ENCODE results near the gene STPG1.

Gene STPG1

DNA sequence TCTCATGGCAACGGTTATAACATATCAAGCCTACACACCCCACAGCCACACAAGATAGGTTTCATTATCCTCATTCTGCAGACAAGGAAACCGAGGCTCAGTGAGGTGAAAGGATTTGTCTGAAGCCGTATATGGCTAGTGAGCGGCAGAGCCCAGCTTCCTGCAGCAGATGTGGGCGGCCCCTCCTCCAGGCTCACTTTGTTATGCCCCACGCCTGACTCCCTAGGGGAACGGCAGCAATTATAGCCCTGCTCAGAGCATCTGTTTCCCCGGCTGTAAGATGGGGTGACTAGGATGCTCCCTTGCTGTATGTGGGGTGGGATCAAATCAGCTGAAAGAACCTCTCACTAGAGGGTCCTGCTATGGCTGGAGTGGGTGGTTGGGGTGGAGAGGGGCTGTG lies 72.3 kb downstream of the STPG1 start:
- no peak for DNase-seq (ENCODE audit: low read depth in 2 of 2)

DNA sequence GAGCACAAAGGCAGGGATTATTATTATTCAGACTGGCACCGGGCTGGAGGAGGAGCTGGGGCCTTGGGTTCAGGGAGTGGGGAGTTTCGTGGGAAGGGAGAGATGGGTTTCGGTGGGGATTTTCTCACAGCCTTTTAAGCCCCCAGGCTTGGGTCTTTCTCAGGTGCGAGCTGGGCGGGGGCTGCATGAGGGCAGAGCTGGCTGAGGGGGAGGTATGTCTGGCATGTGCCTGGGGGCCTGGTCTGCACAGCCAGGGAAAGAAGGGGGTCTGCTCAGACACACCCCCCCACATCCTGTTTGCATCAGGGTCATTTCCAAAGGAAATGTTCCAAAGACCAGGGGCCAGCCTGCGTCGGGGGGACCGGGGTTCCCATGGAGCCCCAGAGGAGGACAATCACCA lies 72.8 kb downstream of the STPG1 start:
- DNase-seq (ENCODE audit: low read depth in 2 of 2) = no peak

DNA sequence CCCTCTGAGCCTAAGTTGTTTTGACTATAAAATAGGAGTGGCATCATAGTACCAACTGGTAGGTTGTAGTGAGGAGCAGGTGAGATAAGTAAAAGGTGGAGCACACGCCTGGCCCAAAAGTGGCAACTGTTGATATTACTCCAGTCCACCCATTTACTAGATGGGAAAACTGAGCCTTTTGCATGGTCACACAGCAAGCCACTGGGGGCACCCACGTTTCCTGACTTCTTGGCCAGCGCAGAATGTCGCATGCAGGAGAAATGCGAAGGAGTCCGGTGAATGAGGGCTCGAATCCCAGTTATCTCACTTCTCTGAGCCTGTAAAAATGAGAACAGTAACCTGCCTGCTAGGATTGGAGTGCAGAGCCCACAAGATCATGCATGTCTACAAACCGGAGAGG lies 73.6 kb downstream of the STPG1 start:
- DNase-seq (ENCODE audit: low read depth in 2 of 2) = no peak

DNA sequence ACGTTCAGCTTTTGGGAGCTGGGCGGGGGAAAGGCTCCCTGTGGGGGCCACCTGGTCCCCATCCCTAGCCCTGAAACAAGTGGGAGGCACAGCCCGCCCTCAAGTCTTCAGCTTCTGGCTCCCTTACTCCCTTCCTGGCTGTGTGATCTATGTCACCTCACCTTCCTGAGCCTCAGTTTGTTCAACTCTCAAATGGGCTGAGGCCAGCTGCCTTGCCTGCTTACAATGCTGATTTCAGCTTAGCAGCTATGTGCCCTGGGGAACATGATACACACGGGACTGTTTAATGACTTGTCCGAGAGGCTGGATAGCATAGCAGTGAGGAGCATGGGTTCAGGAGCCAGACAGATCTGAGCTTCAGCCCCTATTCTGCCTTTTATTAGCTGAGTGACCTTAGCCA lies 75.1 kb downstream of the STPG1 start:
- no peak for DNase-seq (ENCODE audit: low read depth in 2 of 2)

DNA sequence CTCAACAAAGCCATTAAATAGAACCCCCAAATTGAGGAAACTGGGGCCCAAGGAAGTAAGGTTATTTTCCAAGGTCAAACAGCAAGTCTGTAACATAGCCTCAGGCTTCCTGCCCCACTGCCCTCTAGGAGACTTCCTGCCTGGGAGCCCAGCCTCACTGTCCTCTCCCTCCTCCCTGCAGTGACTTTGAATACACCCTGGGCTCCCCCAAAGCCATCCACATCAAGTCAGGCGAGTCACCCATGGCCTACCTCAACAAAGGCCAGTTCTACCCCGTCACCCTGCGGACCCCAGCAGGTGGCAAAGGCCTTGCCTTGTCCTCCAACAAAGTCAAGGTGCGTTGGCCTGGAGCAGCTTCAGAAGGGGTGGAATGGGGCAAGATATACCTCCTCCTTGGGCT lies 76.1 kb downstream of the STPG1 start:
- no peak for DNase-seq (ENCODE audit: low read depth in 2 of 2)

DNA sequence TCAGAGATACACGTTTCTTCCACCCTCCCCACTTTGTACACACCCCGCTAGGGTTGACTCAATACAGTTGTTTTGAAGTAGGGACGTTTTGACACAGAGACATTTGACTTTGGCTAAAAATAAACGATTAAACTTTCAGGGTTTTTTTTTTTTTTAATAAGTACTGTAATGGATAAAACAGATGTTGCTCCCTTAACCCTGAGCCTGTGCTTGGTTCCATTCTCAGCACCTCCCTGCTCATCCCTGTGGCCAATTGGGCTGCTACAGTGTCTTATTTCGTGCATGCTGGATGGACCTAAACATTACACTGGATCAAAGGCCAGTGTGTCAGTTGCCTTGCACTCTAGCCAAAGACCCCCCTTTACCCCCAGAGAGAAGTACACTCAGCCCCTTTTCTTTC lies 77.5 kb downstream of the STPG1 start:
- DNase-seq (ENCODE audit: low read depth in 2 of 2) = no peak

DNA sequence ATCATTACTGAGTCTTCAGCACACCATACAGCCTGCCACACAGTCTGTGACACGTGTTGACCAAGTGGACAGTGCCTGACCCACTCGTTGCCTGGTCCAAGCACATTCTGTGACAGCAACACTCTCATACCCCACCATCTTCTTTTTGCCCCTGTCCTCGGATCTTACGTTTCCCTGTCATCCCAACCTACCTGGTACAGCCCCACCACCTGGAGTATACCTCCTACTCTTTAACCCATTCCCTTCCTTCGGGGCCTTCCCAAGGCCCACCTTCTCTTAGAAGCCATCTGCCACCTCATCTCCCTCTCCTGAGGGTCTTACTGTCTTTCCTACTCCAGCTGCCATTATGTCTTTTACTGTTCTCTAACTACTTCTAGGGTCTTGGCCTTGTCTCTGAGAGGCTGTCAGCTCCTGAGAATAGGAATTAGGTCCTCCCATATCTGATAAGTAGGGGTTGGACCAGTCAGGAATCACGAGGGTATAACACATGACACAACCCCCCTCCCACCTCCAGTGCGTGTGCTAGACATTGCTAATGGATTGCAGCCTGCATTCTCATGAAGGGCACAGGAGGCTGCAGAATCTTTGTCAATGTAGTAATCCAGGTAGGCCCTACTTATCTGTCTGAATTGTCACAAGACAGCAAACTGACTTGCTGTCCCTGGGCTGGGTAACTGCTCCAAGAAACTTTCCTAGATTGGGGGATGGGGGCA lies 81.5 kb downstream of the STPG1 start:
- DNase-seq (ENCODE audit: low read depth in 2 of 2) = no peak

DNA sequence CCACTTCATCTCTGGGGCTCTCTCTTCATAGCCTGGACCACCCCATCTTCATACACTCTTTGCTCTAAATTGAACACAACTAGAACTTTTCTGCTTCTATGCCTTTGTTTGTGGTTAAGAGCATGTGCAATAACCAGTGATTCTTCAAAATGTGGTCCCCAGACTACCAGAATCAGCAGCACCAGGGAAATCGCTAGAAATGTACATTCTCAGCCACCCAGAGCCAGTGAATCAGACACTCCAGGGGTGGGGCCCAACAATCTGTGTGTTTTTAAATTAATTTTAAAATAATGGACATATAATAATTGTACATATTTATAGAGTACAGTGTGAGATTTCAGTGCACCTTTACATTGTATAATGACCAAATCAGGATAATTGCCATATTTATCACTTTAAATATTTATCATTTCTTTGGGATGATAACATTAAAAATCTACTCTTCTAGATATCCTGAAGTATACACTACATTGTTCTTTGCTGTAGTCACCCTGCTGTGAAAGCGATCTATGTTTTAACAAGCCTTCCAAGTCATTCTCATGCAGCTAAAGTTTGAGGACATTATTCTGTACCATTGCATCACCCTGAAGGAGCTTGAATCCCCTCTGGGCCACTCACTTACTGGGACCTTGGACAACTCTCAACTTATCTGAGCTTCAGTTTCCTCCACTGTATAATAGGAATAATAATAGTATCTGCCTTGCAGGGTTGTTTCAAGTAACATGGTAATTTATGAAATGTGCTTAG lies 83.6 kb downstream of the STPG1 start:
- DNase-seq (ENCODE audit: low read depth in 2 of 2) = no peak

DNA sequence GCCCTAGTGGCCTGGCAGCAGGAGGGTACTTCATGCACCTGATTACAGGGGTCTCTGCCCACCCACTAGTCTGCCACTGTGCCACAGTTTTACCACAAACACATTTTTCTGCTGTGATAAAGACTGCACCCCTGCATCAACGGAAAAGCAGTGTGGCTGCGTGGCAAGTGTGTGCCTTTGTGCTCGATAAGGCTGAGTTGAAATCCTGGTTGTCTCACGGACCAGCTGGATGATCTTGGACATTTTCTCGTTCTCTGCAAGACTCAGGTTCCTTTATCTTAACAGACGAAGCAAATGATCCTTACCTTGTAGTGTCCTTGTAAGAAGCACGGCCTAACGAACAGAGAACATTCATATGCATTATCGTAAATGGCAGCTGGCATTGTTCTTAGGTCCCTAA lies 84.3 kb downstream of the STPG1 start:
- no peak for DNase-seq (ENCODE audit: low read depth in 2 of 2)

DNA sequence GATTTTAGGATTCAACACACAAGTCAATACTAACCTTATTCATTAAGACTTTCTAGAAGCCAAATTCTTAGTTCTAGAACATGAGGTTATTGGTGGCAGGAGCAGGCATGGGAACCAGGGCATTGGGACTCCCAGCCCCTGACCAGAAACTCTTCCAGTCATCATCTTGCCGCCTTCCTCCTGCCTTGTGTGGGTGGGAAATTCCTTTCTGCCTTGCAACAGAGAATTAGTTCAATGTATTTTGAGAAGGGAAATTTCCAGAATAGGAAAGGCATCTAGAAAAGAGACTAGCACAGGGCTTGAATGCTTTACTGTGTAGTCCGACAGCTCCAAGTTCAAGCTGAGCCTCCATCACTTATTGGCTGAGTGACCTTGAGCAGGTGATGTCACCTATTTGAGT lies 85.7 kb downstream of the STPG1 start:
- DNase-seq (ENCODE audit: low read depth in 2 of 2) = no peak

DNA sequence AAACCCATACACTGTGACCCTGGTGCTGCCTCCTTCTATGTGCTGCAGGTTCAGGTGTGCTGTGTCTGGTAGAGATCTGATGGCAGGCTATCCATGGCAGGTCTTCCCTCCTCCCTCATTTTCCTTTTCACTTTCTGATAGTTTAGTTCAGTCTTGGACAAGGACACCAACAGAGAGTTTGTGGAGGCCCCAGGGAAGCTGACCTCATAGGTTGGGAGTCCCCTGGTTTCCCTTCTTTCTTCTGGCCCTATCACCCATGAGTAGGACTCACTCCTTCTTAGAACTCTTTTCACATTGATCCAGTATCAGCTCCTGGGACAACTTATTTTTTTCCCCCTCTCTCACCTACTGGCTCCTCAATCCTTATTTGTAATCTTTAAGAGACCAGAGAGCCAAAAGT lies 86.1 kb downstream of the STPG1 start:
- DNase-seq (ENCODE audit: low read depth in 2 of 2) = no peak

DNA sequence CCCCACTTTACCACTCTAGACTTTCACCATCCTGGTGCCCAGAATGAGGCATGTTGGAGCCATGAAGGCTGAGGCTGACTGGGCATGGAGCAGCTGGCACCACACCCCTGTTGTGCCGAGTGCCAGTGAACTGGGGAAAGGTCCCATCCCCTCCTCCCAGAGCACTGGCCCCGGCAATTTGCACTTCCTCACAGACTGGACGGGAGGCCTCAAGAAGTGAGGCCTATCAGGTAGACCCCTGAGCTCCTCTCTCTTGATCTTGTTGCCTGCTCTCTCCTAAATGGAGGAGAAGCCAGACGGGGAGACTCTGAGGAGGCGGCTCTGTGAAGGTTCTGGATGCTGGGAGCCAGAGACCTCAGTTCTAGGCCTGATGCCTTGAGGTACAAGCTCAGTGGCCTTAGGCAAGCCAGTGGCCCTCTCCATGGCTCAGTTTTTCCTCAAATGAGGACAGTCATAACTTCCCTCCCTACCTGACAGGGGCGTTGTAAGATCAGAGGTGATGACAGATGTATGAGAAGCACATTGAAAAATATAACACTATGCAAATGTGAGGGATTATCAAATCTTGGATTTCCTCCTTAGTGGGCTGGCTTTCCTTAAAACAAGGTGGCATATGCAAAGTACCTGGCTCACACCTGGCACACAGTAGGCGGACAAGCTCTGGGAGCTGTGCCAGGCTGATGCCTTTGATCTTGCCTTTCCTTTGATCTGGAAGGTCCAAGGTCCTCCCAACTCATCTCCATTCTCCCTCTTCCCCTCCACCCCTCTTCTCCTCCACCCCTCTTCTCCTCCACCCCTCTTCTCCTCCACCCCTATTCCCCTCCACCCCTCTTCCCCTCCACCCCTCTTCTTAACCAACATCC lies 87.8 kb downstream of the STPG1 start:
- DNase-seq (ENCODE audit: low read depth in 2 of 2) = no peak

DNA sequence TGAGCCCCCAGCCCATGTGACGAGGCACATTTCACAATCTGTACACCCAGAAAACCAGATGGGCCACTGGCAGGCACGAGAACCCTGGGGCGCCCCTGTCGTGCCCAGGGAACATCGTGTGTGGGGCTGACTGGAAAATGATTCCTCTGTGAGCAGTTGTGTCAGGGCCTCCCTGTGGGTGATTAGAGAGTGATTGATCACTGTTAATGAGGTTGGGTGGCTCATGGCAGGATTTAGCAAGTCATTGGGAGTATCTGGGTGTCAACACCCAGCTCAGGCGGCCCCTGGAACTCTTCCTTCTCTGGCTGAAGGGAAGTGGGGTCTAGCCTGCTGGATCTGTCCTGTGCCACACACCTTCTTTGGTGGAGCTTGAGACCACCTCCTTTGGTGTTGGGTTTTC lies 88.7 kb downstream of the STPG1 start:
- DNase-seq (ENCODE audit: low read depth in 2 of 2) = no peak

DNA sequence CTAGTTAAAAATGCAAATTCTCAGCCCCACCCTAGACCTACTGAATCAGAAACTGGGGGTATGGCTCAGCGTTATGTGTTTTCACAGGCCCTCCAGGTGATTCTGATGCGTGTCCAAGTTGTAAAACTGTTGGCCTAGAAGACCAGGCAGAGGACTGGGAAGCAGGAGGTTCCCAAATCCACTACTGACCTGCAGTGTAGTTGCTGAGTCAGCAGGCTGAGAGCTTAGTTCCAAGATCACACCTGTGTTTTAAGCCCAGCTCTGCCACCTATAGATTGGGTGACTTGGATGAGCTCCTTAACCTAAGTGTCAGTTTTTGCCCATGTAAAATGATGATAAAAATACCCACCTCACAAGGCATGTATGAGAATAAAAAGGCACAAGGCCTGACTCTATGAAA lies 90.3 kb downstream of the STPG1 start:
- DNase-seq (ENCODE audit: low read depth in 2 of 2) = no peak

DNA sequence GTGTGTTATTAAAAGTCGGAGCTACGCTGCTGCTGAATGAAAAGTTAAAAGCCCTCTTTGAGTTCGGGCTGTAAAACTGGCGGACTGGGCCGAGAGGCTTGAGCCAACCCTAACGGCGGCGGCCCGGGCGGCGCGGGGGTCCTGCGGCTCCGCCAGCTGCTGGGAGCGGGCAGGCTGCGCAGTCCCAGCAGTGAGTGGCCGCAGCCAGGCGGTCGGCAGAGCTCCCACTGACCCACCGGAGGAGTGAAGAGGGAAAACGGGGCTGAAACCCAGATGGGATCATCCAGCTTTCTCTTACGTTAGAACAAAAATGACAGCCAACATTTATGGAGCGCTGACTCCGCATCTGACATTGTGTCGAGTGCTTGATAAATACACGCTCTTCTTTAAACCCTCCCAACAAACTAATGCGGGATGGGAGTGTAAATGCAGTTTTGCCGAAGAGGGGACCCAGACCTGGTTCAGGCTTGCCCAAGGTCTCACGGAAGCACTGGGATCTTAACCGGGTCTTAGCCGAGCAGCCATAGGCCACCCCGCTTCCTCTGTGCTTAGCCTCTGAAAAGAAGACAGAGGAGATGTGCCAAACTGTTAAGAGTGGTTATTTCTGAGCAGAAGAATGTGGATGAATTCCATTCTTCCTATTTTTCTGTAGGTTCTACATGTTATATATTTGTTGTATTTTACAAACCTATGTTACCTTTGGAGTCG lies 91.0 kb downstream of the STPG1 start:
- no peak for DNase-seq (ENCODE audit: low read depth in 2 of 2)

DNA sequence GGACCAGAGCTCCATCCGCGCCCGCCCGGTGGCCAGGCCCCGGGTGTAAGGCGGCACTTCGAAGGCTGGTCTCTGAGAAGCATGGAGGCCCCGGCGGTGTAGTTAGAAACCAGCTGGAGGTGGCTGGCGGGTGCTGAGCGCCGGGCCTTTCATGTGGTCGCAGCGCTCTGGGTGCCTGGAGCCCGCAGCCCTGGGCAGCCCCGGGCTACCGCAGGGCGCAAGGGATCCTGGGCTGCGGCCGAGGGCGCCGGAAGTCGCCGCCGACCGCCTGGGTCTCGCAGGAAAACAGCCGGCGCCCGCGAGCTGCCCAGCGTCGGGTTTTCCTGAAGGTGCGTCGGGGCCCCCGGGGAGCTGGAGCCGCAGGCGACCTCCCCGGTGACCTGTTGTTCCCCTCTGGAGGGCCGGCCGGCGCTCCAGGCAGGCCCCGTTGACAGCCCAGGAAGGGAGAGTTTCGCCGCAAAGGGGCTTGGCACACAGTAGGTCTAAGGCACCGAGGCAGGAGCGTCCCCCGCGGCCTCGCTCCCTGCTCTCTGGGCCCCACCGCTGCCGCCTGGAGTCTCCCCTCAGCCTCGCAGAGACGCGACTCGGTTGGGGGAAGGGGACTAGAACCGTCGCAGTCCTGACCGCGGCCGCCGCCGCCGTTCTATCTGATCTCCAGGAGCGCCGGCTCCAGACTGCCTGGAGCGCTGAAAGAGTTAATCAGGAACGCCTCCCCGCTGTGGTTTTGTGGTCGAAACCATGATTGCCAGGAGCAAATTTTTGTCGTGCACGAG lies 91.7 kb downstream of the STPG1 start:
- DNase-seq (ENCODE audit: low read depth in 2 of 2) = peak; percentile 57 to 67

DNA sequence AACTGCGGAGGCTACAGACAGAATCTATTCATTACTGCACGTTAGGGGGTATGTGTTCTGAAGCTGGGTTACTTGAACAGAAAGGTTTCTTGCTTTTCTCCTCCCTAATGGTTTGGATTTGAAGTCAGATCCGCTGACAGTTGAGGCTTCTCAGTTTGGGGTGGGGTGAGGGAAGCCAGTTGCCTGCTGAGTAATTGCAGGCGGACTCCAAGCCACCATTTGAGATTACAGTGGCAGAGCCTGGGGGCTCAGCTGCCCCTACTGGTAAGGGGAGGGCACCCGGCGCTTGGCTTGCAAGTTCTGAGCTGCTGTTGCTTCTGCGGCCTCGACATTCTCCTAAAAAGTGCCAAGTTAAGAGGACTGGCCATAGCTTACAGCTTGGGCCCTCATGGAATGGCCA lies 92.5 kb downstream of the STPG1 start:
- DNase-seq (ENCODE audit: low read depth in 2 of 2) = no peak

DNA sequence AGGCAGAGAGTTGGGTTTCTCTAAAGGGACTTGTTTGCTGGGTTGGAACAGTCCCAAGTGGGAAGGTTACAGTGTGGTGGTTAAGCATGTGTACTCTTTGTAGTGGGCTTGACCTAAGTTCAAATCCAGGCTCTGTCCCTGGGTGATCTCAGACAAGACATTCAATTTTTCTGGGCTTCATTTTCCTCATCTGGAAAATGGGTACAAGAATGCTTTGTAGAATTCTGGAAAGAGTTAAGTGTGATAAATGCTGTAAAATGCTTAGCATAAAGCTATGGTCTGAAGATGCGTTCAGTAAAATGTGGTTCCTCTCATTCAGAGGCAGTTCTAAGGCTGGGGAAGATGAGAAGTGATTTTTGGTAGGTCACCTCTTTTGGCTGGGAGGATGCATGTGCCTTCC lies 93.6 kb downstream of the STPG1 start:
- no peak for DNase-seq (ENCODE audit: low read depth in 2 of 2)

DNA sequence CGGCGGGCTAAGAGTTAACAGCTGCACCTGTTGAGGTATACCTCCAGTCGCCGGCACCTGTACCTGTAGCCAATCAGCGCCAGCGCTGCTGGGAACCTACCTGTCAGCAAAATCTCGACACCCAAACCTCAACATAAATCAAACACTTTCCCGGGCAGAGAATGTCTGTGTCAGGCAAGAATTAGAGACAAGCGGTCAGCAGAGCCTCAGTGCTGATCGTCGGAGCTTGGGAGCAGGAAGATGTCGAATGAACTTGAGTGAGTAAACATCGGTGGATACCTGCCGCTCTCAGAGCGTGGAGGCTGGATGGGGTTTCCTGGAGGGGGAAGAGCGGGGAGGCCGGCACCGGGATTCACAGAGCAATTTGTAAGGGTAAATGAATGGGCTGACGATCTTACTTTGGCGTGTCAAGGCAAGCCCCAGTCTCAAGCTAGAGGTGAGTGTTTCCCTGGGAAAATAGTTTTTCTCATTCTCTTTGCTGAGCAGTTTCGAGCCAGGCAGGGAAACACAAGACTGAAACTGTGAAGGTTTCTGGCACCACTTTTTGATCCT lies 94.2 kb downstream of the STPG1 start, which contains the start of gene GRHL3:
GRHL3 (plus strand) TSS at position 46 of the 552 bp plus-strand sequence; CDS start at position 241, 195 bp downstream.
- DNase-seq (ENCODE audit: low read depth in 2 of 2) = no peak

DNA sequence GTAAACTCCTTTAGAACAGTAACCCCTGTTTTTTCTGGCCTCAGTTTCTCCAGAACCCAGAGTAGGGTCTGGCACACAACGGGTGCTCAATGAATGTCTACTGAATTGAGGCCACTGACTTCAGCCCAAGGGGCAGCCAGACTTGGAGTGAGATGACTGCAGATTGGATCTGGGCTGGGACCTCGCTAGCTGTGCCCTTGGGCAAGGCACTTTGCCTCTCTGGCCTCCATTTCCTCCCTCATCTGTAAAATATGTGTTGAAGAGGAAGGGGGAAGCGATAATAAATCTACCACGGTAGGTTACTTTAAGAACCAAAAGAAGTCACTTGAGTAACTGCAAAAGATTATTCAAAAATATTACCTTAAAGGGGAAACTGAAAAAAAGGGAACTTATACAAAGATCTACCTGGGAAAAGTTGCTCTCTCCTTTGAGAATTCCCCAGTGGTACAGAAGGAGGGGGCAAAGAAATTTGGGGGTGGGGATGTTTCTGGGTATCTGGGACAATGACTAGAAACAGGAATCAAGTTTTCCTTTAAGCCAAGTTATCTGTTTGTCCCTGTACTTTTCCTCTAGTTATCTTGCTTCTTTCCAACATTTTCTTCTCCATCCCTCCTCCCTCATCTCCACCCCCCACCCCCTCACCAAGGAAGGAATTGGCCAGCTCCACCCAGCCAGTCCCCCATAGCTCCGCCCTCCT lies 94.8 kb downstream of the STPG1 start:
- no peak for DNase-seq (ENCODE audit: low read depth in 2 of 2)

Data from activated CD4-positive, alpha-beta T cell treated with anti-CD3 and anti-CD28 coated beads for 24 hours (primary cell).